AML-193 (cell line): Measurements from ENCODE around the gene RAP1GAP.
A peak's percentile ranks its signal among the peaks of the same experiment; 100 is the strongest.

Source experiments
- DNase-seq, 2 experiments: peaks; one replicate each; lab custom pipeline; 2025; lab: John Stamatoyannopoulos, UW

The RAP1GAP gene

DNA sequence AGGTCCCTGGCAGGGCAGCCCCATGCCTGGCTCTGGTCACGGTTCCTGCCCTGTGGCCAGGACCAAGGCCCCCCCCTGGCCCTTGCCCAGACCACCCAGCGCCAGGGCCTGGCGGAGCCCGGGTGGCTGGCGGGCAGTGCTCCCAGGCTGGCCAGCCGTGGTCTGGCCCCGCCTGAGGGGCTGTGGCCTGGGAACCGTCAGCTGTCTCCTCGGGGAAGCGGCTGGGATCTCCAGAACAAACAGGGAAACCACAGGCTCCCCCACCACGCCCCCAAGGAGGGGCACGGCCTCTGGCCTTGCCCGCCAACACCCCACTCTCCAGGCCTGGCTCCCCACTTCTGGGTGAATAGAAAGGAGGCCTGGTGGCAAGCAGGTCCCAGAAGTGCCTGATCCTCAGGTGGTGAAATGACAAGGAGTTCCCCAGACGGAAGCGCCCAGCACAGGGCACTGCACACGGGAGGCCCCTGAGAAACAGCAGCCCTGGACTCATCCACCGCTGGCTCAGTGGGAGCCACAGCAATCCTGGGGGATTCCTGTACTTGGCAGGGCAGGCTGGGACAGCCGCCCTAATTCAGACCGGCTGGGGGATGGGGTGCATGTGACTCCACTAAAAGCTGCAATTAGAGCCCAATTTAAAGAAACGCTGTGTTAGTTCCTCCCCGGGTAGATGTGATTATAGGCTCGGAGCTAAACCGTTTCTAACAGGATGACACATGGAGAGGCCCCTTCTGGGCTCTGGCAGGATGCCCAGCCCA is 78.9 kb downstream of the RAP1GAP start:
- no peak for DNase-seq

DNA sequence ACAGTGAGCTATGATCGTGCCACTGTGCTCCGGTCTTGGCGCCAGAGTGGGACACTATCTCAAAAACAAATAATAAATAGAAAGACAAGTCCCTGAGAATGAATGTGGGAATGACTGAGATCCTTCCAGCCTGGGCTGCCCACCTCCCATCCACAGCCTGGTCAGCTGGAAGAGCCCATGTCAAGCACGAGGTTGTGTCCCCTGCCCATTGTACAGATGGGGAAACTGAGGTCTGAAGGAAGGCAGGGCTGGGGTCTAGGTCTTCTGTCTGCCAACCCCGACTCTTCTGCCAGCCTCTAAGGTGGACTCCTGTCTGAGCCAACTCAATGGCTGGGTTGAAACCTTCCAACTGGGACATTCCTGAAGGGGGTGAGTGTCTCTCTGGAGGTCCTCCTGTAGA is 79.5 kb downstream of the RAP1GAP start:
- DNase-seq = no peak

DNA sequence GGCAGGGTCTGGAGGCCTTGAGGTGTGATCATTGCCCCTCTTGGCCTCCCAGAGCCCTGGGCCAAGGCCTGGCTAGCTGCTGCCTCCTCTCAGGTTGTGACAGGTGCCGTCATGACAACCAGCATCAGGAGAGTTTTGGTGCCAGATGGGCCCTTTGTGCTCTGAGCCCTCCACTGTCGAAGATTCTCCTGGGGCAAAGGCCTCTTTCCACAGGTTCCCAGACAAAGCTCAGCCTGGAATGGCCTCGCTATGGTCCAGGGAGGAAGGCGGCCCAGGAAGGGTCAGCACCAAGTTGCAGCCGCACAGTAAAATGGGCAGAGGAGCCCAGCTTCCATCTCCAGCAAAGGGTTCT is 81.6 kb downstream of the RAP1GAP start:
- no peak for DNase-seq

DNA sequence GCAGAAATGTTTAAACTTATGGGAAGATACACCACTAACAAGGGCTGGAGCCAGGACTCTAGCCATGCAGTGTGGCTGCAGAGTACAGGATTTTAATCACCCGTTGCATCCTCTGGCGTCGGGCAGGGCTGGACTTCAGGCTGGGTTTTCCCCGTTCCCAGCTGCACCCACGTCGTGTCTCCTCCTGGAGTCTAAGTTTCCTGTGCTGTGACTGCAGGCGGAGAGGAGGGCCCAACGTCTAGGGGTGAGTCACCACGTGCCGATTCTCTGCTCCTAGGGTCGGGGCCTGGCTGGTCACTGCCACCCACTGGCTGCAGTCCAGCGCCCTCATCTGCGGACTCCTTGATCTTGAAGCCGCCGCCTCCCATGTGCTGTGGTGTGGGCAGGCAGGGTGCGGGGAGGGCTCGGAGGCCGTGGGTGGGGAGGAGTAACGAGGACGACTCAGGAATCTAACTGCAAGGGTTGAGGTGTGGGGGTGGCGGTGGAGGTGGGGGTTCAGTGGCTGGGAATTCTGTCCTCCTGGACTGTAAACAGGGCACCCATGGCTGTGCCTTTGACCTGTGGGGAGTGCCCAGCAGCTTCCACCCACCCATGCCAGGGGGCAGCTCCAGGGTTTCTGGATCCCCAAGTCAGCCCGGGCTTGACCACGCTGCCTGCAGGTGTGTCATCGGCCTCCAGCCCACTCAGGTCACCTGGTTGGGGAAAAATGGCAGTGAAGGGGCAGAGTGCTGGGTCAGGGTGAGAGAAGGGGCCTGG is 82.1 kb downstream of the RAP1GAP start:
- no peak for DNase-seq

DNA sequence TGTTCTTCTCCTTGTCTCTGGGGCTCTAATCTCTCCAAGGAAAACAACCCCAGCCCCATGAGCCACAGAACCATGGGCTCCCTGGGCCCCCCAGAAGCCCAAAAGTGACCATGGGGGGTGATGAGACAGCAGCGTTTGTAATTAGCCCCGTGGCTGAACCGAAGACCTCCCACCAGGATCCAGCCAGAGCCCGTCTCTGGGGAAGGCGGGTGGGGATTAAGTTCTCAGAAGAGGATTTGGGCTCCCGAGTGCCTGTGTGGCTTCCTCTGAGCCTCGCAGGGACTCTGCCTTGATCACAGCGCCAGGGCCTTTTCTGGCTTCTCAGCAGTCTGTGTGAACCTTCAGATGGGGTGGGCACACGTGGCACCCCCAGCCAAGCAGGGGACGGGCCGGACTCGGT is 82.9 kb downstream of the RAP1GAP start:
- no peak for DNase-seq

DNA sequence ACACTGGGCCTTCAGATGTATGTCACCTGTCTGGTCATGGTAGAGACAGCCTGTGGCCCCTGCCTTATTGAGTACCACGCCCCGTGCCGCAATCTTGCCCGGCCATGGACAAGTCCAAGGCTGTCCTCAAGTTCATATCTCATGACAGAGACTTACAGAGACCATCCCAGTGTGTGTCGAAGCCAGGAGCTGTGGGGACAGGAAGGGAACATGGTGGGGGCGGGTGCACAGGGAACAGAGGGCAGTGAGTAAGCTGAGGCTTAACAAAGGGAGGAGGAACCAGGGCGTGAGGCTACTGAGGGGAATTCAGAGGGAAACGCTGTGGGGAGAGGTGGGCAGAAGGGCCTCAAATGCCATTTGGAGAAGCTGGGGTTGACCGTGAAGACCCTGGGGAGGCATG is 84.1 kb downstream of the RAP1GAP start:
- no peak for DNase-seq

DNA sequence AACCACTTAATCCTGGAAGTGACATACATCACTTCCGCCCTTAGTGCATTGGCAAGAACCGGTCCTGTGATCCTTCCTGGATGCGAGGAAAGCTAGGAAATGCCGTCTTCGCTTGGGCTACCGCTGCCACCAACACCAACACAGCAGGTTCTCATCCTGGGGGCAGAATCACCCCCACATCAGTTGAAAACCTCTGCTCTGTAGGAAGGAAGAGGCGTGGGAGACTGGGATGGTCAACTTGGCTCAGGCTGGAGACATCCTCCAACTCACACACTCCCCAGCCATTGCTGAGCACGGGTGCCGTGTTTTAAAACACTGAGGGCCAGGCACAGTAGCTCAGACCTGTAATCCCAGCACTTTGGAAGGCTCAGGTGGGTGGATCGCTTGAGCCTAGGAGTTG is 85.1 kb downstream of the RAP1GAP start:
- DNase-seq = no peak

DNA sequence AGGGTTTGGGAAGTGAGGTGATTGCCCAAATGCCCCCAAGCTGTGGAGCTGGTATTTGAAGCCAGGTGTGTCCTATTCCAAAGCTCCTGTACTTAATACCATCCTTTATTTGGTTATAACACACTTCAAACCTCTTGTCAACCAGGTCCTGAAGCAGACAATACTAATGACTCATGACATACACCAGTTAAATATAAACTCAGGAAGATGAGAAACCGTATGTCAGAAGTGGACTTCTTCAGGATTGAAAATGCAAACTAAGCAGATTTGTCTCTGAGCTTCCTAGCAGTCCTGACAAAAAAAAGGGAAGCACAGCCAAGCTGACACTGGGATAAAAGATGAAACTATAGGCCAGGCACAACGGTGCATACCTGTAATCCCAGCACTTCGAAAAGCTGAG is 89.4 kb downstream of the RAP1GAP start:
- no peak for DNase-seq

DNA sequence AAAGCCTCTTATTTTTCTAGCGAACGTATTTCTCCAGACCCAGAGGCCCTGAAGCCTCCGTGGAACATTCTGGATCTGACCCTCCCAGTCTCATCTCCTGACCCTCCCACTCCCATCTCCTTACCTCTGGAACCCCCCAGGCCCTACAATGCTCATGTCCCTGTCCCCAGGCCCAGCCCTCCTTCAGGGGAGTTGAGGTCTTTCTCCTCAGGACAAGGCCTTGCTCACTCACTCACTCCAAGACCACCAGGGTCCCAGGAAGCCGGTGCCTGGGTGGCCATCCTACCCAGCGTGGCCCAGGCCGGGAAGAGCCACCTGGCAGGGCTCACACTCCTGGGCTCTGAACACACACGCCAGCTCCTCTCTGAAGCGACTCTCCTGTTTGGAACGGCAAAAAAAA is 91.2 kb downstream of the RAP1GAP start:
- DNase-seq = no peak

DNA sequence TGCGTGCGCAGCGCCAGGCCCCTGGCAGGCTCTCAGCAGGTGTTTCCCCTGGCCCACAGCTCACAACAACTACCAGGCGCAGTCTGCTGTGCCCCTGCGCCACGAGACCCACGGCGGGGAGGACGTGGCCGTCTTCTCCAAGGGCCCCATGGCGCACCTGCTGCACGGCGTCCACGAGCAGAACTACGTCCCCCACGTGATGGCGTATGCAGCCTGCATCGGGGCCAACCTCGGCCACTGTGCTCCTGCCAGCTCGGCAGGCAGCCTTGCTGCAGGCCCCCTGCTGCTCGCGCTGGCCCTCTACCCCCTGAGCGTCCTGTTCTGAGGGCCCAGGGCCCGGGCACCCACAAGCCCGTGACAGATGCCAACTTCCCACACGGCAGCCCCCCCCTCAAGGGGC is 91.8 kb downstream of the RAP1GAP start:
- no peak for DNase-seq

DNA sequence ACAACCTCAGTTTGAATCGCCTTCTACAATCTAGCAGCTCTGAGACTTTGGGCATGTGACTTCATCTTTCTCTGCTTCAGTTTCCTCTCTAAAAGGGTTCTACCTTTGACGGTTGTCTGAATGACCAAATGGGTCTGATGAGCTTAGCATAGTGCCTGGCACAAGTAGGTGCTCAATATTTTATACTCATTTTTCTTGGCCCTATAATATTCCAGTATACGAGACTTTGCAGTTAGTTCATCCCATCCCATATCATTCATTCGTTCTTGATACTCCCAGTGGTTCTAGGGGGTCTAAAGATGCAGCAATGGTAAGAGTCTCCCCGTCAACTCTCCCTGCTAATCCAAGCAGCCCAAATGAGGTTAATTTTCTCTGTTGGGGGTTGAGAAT is 92.4 kb downstream of the RAP1GAP start:
- DNase-seq = no peak

DNA sequence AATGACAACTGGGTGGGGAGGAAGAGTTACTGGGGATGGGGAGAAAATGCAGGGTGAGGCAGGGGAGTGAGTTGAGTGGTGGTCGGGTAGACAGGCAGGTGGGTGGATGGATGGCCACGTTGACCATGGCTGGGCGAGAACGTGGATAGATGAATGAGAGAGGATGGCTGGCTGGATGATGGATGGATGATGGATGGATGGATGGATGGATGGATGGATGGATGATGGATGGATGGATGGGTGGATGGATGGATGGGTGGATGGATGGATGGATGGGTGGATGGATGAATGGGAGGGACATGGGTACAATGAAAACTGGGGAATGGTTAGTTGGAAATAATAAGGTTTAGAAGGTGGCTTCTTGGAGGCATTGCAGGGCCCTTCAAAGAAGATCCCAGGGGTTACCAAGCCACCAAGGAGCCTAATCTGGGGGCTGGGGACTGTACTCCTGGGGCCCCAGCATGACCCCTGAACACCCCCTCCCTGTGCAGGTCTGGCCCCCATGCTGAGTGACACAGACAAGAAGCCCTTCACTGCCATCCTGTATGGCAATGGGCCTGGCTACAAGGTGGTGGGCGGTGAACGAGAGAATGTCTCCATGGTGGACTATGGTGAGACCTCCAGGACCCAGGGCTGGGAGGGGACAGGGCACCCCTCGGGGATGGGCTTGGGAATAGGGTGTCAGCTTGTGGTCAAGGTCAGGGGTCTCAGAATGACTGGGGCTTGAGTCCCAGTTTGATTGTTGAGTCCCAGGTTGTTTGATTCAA is 92.9 kb downstream of the RAP1GAP start:
- no peak for DNase-seq

DNA sequence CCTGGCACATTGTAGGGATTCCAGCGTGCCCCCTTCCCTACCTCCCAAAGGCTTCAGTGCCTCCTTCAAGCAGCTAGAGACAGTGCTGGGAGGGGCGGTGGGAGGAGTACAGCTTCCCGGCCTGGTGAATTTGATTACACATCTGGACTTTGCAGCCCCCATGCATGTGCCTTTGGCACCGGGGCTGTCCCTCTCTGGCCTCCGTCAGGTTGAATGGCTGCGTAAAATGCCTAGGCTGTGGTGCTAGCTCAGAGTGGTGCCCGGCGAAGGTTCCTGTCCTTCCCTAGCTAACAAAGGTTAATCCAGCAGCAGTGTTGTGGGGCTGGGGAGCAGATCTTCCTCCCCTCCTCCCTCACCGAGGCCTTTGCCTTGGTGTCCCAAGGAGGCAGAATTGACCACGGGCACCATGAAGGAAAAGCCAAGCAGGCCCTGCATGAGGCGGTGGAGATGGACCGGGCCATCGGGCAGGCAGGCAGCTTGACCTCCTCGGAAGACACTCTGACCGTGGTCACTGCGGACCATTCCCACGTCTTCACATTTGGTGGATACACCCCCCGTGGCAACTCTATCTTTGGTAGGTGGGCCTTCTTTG is 93.7 kb downstream of the RAP1GAP start:
- DNase-seq = no peak

DNA sequence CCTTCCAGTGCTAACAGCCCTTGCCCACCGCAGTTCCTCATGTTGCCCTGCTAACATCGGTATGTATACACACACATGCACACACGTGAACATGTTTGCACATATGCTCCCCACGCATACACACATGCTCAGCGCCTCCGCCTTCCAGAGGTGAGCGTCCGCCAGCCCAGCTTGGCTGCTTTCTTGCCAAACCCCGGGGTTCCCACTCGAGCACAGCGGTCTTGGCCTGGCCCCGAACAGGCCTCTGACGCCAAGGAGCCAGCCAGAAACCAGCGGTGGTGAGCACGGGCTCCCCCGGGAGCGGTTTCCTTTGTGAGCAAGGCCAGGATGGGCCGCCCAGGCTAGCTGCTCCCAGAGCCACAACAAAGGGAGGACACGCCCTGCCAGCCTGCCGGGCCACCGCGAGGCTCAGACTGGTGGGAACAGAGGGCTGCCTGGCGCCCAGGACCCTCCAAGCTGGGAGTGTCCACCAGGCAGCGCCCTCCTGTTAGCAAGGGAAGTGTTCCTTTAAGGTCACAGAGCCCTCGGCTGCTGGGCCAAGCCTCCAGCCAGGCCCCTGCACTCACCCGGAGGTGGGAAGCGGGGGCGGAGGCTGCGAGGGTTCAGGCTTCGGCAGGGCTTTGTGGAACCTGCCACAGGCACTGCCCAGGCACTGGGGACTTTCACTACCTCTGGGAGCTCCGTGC is 94.5 kb downstream of the RAP1GAP start:
- no peak for DNase-seq

DNA sequence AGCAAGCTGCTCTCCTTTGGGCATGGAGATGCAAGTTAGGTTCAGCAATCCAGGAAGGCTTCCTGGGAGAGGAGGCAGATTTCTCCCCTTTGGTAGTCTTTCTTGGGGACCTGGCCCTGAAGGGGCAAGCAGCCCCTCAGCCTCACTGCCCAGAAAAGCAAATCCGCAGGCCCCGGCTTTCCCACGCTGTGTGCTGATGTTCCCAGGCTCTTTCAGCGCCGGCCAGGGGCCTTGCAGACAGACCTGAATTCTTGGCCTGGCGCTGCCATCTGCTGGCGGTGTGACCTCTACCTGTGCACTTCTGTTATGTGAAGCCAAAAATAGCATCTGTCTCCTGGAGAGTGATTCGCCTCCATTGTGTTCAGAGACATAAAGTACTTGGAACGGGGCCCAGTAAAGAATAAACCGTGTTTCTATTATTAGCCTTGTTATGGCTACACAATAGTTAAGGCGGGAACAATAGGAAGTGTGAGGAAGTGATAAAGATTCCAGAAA is 95.1 kb downstream of the RAP1GAP start:
- peak; percentile 10 to 27 for DNase-seq

DNA sequence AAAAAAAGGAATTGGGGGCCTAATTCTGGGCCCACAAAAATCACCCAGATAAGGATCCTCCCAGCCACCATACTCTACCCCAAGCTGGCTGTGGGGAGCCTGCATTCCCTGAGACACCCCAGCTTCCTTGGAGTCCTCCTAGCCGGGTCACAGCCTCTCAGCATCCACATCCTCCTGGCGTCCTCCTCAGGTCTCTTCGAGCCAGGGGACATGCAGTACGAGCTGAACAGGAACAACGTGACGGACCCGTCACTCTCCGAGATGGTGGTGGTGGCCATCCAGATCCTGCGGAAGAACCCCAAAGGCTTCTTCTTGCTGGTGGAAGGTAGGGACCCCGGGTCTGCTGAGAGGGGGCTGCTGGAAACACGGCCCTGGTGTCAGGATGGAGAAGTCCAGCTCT is 95.7 kb downstream of the RAP1GAP start:
- DNase-seq = no peak

DNA sequence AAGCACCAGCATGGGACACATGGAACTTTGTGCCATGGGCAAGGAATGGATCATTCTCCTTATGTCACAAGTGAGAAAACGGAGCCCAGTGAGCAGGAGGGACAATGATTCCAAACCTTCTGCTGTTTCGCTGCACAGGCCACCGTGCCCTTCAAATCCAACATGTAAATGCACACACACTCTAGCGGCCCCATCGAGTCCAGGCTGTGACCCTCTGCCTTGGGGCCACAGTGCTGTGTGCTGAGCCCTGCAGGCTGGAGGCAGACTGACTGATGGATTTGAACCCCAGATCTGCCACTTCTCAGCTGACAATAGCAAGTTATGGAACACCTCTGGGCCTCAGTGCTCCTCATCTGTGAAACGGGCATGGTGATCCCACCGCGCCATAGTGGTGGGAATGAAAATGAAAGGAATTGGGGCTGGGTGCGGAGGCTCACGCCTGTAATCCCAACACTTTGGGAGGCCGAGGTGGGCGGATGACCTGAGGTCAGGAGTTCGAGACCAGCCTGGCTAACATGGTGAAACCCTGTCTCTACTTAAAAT is 96.4 kb downstream of the RAP1GAP start:
- no peak for DNase-seq

DNA sequence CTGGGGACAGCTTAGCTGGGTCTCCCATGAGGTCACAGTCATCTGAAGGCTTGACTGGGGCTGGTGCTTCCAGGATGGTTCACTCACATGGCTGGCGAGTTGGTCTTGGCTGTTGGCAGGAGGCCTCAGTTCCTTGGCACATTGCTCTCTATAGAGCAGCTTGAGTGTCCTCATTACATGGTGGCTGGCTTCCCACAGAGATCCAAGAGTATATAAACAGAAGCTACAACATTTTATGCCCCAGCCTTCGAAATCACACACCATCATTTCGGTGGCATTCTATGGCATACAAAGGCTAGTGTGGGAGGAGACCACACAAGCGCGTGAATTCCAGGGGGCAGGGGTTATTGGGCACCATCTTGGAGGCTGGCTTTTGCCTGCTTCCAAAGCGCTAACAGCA is 96.9 kb downstream of the RAP1GAP start:
- no peak for DNase-seq

DNA sequence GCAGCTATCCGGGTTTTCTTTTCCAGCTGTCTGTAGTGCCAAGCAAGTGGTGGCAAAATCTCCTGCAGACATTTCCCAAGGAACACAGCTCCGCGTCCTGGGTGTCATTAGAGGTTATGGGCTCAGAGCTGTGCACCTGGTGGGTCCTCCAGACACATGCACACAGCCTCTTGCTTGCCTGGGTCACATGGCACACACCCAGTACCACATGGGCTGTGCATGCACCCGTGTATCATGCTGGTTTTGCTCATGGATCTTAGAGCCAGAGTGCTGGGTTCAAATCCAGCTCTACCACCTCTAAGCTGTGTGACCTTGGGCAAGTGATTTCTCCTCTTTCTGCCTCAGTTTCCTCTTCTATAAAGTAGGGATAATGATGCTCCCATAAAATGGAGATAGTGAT is 98.3 kb downstream of the RAP1GAP start:
- DNase-seq = no peak

DNA sequence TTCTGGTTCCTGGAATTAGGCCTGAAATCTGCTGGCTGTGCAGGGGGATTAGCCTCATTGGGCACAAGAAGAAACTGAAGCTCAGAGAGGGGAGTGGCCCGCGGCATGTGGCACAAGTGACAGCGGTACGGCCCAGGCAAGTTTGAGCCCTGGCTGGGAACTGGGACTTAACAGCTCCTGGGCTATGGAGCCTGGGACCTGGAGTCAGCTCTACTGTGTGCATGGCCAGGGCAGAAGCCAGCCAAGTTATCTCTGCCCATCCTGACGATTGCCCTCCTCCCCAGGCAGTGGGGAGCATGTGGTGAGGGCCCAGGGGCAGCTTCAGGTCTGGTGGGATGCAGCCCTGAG is 98.7 kb downstream of the RAP1GAP start:
- no peak for DNase-seq

DNA sequence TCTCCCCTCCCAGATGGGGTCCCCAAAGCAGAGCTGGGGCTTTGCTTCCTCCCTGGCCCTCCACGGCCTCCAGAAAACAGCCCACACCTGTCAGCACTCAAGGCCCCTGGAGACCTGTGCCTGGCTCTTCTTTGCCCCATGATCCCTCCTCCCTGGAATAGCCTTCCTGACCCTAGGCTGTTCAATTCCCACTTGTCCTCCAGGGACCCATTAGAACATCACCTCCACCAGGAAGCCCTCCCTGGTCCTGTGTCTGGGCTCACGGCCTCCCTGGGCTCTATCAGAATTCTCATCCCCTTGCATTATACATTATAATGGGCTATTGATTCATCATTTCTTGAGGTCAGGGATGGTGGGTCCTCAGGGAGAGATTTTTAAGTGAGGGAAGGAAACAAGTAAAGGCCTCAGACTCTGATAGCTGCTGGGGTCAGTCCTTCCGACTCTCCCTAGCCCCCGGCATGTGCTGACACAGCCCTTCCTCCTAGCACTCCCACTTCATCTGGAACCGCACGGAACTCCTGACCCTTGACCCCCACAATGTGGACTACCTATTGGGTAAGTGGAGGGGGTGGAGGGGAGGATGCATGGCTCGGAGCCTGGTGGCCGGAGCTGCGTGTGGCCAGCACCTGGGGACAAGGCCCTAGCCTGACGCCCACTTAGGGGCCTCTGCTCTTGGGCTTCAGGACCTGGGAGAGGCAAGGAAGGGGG is 99.2 kb downstream of the RAP1GAP start:
- no peak for DNase-seq
